GM21381 (cell line): ENCODE results near the gene HEBP1.
"Not testable (repeated sequence)": the region's sequence is repeated elsewhere in the genome, so short reads cannot be mapped to it uniquely, and the experiment has no call there.

Experiments used
- ATAC-seq: cut with Tn5 transposase; IDR thresholded peaks from one replicate; pipeline ENCODE4 v1.9.1; 2021; ENCODE audit warnings: mild to moderate bottlenecking, moderate library complexity; ENCODE audit not compliant: unreplicated experiment

The HEBP1 gene, protein sequence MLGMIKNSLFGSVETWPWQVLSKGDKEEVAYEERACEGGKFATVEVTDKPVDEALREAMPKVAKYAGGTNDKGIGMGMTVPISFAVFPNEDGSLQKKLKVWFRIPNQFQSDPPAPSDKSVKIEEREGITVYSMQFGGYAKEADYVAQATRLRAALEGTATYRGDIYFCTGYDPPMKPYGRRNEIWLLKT

DNA sequence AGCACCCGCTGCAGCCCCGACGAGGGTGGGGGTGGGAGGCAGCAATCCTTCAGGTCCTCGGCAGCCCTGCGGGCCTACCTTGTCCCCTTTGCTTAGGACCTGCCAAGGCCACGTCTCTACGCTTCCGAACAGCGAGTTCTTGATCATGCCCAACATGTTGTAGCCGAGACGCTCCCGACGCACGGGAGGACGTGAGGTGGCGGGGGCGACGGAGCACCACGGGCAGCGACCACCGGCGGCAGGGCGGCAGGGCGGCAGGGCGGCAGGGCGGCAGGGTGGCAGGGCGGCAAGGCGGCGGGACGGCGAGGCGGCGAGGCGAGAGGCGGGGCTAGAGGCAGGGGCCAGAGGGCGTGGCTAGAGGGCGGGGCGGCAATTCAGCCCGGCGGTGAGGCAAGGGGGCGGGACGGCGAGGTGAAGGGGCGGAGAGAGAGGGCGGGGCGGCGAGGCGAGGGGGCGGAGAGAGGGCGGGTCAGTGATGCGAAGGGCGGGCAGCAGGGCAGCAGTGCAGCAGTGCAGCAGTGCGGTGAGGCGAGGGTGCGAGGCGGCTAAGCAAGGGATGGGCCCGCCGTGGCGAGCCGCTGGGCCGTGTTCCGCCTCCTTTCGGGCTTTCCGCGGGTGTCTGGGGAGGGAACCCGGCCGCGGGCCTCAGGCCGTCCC is at the start of gene HEBP1:
TSS of gene HEBP1 (minus strand) at position 307 of the 657 bp plus-strand sequence. CDS start at position 156, 151 bp downstream.
- peak; percentile 78 for ATAC-seq

DNA sequence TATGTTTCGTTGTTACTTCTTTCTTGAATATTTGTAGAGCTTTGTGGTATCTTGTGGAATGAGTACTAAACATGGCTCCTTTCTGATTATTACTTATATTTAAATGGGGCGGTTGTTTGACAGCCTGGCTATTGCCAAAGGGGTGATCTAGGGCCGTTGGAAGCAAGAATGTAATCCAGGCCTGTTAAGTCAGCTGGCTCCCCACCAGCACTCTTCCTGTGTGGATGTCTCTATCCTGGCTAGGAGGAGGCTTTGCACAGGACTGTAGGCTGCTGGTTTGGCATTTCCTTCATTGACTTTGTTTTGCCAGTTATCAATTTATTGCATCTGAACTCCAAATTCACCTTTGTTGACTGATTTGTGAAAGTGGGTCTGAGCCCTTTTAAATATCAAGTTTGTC is 49.8 kb upstream of the HEBP1 start:
- ATAC-seq: no peak

DNA sequence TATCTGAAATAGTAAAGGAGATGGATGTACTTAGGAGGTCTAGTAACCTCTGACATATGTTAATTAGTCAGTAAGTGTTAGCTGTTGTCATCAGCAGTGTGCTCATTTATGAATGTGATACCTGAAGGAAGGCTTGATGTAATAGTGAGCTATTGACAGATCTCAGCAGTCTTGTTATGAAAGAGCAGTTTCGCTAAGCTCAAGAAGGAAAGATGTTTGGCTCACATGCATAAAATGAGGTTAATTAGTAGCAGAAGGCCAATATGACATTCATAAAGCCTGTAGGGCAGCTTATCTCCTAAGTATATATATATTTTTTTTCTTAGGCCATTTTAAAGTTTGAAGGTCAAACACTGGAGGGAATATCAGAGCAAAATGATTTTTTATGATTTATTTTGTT is 46.9 kb upstream of the HEBP1 start:
- ATAC-seq: peak; percentile 46

DNA sequence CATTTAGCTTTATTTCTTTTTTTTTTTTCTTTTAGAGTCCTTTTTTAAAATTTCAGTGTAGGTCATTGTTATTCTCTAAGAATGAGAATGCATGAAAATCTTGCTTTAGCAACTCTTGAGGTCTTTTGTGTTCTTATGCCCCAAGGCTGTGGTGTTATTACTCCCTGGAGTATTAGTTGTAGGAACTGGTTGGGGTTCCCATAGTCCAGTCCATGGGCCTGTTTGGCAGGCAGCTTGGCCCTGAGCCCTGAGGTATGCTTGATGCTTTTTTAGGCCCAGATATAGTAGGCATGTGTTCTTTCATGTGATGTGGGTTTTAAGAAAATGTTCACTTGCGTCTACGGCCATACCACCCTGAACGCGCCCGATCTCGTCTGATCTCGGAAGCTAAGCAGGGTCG is 45.8 kb upstream of the HEBP1 start:
- ATAC-seq: no peak

DNA sequence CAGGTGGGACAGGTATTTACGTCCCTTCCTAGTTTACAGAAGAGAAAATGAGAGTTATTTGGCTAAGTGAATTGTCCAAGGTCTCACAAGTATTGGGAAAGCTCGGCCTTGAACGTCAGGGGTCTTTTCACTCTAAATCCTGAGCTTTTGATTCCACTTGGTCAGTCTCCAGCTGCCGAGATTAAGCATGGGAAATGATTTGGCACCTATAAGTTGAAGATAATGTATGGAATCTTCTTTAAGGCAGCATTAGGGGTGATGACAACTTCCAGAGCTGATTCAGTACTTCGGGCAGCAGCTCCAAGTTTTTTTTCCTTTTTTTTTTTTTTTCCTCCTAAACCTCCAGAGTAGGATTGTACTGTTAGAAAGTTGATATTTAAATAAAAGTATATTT is 44.8 kb upstream of the HEBP1 start:
- no peak for ATAC-seq

DNA sequence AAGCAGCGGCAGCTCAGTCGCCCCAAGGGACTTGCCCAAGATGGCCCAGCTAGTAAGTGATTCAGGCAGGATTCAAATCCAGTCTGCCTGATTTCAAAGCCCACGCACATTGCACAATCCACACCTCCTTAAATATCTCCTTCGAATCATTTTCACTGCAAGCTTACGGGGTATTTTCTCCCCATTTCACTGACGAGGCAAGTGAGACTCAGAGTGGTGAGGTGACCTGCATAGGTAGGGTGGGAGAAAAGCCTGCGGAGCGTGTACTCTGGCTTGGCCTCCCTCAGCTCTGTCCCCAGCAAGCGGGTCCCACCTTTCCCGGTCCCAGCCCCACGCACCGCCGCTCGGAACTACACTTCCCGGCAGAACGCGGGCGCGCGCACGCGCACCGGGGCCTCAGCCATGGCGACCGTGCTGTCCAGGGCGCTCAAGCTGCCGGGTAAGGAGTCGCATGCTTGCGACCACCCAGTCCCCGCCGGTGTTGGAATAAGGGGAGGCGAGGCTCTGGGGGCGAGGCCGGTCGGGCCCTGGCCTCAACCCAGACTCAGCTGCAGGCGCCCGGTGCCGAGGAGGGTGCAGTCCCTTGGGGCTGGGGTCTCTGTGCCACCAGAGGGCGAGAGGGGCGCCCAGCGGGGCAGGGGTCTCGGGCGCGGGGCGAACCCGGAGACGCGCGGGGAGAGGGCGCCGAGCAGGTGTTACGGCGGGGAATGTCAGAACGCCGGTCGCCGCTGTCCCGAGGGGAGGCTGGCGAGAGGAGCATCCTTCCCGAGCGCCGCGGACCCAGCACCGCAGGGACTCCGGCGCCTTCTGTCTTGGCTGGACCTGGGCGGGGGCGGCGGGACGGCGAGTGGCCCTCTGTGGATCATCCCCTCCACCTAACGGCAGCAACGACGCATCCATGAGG is 44.2 kb upstream of the HEBP1 start, which contains the start of gene FAM234B:
TSS of gene FAM234B (plus strand) at position 380 of the 904 bp plus-strand sequence. CDS start at position 403, 23 bp downstream.
- ATAC-seq: peak; percentile 88

DNA sequence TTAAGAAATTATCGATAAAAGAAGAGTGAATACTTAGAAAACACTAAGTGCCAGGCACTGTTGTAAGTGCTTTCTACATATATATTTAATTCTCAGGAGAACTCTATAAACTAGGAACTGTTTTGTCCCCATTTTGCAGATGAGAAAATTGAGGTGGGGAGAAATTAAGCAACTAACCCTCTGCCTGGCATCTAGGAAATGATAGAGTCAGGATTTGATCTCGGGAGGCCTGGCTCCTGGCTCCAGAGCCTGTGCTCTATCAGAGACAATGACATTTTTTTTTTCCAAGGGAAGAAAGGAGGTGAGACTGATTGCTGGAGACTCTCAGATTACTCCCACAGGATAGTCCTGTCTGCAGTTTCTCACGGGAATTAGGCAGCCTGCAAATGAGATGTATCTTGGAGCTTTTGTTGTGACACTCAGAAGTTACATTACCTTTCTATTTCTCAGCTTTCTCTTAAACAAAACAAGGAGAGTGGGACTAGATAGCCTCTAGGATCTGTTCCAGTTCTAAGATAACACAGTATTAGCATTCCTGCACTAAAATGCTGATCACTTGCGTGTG is 42.7 kb upstream of the HEBP1 start:
- ATAC-seq: no peak

DNA sequence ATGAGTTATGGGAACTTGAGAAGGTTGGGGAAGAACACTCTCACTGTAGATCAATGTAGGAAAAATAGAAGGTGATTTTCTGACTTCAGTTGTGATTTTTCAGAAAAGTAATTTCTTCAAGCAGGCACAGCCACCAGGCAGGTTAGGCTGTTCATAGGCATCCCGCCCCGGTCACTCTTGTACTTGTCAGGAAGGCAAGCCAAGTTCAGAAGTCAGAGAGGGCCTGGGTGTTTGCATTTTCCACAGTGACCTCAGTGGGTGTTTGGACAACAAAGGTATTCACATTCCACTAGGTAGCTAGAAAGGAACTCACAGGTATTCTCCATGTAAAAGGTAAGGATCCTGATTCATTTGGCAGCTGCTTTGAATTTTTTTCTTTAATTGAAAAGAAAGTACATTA is 41.2 kb upstream of the HEBP1 start:
- no peak for ATAC-seq

DNA sequence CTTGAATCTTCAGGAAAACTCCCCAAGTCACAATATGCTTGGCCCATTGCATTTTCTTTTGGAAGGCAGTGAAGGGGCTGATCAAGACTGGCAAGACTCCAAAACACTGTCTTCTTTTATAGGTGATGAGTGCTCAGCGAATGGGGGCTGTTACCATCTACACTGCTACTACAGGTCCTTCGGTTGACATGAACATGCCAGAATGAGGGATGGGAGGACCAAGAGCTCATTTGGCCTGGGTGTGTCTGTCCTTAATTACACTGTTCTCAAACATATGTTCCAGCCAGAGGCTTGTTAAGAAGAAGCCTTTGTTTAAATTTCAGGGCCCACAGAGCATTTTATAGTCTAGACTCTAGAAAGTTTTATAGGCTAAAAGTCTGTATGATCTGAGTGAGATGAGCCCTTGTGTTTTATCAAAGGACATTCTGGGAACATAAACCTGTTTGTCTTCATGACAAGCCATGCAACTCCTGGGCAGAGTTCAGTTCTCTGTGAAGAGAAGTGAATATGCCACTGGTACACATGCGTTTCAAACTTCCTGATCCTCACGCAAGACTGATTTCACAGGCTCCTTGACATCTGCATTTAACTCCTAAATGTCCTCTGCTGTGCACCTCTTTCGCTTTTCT is 39.4 kb upstream of the HEBP1 start:
- no peak for ATAC-seq

DNA sequence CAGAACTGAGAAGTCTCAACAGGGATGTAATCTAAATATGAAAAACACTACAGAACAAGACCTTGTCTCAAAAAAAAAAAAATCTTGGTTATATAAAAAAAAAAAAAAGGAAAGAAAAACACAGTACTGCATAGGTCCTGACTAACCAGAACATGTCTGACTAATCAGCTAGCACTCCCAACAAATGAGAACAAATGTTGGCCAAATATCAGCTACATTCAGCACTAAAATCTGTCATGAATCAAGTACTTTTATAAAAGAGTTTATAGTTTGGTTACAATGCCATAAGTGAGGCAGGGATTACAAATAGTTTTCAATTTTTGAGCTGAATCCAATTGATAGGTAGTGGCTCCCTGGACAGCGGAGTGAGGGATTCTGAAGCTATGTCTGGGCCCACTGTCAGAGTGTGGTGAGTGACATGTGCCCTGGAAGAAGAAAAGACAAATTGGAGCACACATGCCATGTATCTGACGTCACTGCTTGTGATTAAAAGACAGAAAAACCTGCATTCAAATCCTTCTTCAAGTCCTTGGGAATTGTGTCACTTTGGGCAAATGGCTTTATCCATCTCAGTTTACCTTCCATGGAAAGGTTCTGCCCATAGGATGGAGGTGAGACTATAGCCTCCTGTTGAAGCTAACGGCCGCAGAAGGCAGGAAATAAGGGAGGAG is 38.6 kb upstream of the HEBP1 start:
- ATAC-seq: no peak

DNA sequence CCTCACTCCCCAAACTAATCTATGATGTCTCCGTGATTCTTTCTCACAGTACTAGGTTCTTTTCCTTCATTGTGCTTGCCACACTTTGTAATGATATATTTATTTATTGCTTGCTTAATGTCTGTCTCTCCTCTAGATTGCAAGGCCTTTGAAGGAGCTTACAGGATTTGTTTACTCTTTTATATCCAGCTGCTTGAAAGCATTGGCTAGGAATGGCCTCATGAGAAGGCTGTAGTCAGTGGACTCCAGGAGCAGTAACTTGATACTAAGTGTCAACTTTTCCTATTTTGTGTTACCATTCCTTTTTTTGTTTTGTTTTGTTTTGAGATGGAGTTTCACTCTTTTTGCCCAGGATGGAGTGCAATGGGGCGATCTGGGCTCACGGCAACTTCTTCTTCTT is 36.8 kb upstream of the HEBP1 start:
- no peak for ATAC-seq

DNA sequence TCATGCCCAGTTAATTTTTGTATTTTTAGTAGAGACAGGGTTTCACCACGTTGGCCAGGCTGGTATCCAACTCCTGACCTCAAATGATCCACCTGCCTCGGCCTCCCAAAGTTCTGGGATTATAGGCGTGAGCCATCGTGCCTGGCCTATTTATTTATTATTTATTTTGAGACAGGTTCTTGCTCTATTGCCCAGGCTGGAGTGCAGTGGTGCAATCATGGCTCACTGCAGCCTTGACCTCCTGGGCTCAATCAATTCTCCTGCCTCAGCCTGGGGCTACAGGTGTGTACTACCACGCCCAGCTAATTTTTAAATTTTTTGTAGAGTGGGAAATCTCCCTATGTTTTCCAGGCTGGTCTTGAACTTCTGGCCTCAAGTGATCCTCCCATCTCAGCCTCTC is 35.3 kb upstream of the HEBP1 start:
- not testable (repeated sequence) for ATAC-seq

DNA sequence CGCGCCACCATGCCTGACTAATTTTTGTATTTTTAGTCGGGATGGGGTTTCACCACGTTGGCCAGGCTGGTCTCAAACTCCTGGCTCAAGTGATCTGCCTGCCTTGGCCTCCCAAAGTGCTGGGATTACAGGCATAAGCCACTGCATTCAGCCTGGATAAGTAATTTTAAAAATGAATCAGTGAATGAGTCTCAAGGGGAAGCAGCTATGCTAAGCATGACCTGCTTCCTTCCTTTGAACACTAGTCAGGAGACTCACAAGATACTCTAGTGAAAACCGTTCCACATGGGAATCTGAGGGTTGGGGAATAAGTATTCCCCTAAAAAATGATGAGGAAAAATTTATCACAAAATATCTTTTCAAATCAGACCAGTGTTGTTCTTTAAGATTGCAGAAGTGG is 33.4 kb upstream of the HEBP1 start:
- no peak for ATAC-seq

DNA sequence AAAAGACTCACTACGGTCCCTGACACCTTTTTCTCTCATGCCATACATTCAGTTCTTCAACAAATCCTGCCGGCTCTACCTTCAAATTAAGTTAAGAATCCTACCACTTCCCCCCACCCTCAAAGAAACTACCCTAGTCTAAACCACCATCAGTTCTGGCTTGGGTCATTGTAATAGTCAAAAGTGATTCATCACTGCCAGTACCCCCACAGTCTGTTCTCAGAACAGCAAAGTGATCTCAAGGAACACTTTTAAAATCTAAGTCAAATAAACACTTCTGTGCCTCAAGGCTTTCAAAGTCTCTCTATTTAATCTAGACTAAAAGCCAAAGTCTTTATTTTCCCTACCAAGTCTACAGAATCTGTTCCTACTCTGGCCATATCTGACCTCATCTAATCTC is 32.1 kb upstream of the HEBP1 start:
- ATAC-seq: no peak

DNA sequence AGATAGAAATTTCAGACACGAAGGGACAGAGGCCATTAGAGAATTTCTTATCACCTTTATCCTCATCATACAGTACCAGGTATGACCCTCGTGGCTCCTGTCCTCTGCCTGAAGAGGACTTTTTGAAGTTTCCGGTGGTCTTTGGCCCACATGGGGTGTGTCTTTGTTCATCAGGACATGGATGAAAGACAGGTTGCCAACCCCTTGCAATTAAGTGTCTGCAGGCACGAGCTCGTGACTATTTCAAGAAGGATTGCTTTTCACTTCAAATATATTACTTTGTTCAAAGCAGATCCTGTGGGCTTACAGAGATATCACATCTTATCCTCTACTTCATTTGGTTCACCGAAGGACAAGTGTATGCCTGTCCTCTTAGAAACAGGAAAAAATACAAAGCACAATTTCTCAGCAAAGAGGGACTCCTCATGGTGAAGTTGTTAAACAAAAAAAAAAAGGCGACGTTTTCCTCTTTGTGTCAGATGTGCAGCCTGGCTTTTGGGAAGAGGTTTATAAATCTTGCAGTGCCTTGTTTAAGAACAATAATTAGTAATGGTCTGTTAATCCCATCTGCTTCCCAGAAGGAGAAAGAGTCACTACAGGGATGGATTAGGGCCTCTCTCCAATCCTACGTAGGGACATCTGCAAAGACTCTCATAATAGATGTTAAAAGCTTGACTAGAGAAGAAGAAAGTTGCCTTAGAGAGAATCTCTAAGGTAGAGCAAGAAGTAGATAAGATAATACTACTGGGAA is 30.7 kb upstream of the HEBP1 start:
- ATAC-seq: no peak

DNA sequence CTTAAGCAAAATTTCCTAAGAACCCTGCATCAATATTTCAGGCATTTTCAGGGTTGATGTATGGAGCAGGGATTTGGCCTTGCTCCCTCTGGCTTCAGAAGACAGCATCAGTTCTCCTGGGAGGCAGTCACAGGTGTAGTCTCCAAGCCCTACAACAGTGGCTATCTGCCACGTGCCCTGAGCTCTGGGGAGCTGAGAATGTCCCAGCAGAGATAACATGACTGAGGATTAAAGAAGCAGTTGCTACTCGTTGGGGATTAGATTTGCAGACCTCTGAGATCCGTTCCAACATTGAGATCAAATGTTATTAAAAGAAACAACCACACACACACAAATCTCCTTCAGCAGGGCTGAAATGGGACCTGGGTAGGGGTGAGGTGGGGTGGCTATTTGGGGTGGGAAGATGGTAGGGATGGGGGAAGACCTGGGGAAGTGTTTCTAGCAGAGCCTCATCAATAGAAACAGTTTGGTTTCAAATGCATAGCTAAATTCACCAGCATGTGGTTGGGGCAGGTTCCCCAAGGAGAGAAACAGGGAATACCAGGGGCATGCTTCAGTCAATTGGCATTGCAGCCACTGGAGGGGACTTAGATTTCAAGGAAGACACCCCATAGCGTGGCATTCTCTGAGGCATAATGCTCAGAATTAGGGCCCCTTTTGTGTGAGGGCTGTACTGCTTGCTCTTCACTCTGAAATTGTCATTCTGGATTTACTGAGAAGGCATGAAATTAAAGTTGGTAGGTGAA is 28.9 kb upstream of the HEBP1 start:
- no peak for ATAC-seq

DNA sequence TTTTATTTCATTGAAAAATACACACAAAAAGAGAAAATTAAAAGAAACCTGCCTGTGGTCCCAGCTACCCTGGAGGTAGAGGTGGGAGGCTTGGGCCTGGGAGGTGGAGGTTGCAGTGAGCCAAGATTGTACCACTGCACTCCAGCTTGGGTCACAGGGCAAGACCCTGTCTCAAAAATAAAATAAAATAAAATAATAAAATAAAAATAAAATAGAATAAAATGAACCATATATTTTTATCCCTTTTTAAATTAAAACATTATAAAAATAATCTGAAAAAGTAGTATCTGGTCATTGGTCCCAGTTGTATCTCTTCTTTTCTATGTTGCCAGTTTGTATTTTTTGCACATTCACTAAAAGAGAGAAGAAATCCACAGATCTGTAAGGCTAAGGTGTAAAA is 27.4 kb upstream of the HEBP1 start:
- ATAC-seq: no peak

DNA sequence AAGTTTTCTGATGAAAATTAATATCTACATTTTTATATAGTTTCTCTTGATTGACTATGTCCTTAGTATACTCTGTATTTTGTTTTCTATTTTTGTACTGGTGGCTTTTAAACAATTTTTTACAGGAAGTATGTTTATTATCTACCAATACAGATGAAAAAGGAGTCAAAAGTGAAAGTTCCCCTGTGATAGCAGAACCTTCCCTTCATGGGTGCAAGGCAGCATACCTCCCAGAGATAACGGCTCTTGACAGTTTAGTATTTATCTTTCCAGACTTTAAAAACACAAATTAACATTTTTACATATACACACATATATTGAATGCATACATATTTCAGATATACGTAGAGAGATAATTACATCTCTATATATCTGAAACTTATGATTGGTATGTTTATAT is 27.0 kb upstream of the HEBP1 start:
- no peak for ATAC-seq

DNA sequence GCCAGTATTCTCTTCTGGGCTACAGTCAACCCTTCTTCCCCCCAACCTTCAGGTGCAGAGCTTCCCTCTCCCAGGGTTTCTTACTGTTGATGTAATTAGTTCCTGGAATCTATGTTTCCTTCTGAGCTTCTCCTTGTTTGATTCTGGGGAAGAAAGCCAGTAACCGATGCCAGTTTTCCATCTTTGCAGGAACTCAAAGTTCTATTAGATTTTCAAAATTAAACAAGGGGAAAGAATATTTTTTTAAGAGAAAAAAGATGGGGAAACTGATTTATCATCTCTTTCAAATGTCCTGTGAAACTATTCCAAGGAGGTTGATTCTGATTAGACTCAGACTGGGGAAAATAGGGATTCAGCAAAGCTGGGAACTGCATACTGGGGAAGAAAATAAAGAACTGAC is 26.2 kb upstream of the HEBP1 start:
- ATAC-seq: no peak
